Measurements from ENCODE around the gene HIF3A.
"Not testable (repeated sequence)": the region's sequence is repeated elsewhere in the genome, so short reads cannot be mapped to it uniquely, and the experiment has no call there.

Gene HIF3A

GRCh38 chr19:46265217-46265828, 31.5 kb upstream of the HIF3A start:
- H3K36me3 ChIP-seq, result no peaks in the 10 kb centered on the region
- no peaks in the 10 kb centered on the region for H3K4me1 ChIP-seq
- no peaks in the 10 kb centered on the region for H3K9me3 ChIP-seq
- DNase-seq, result peak; percentile 72
- H3K27me3 ChIP-seq, result peaks cover 20% of the 10 kb centered on the region
- no peak overlapping the region for H3K4me3 ChIP-seq (ENCODE audit: low read depth, low read length)
- TF ChIP-seq CTCF (IDR thresholded peaks at IDR 0.05; ENCODE audit: low read depth, low read length), result peak; percentile 83

GRCh38 chr19:46269101-46269500, 27.7 kb upstream of the HIF3A start:
- Histone ChIP-seq H3K4me1 (no peaks in the 10 kb centered on the region), H3K4me3 (ENCODE audit: low read depth, low read length) (no peak overlapping the region), H3K36me3 (no peaks in the 10 kb centered on the region), H3K9me3 (no peaks in the 10 kb centered on the region), H3K27me3 (peaks cover 11% of the 10 kb centered on the region)
- TF ChIP-seq CTCF (IDR thresholded peaks at IDR 0.05; ENCODE audit: low read depth, low read length), result no peak
- no peak for DNase-seq

GRCh38 chr19:46270521-46271256, 26.2 kb upstream of the HIF3A start:
- Histone ChIP-seq H3K4me3 (ENCODE audit: low read depth, low read length) (no peak overlapping the region), H3K27me3 (peaks cover 11% of the 10 kb centered on the region), H3K36me3 (no peaks in the 10 kb centered on the region), H3K9me3 (no peaks in the 10 kb centered on the region), H3K4me1 (no peaks in the 10 kb centered on the region)
- DNase-seq, result no peak
- no peak for TF ChIP-seq CTCF (IDR thresholded peaks at IDR 0.05; ENCODE audit: low read depth, low read length)

- Histone ChIP-seq H3K4me1 (no peaks in the 10 kb centered on the region), H3K36me3 (no peaks in the 10 kb centered on the region), H3K4me3 (ENCODE audit: low read depth, low read length) (no peak overlapping the region), H3K27me3 (peaks cover 11% of the 10 kb centered on the region), H3K9me3 (no peaks in the 10 kb centered on the region)
- no peak for DNase-seq
- no peak for TF ChIP-seq CTCF (IDR thresholded peaks at IDR 0.05; ENCODE audit: low read depth, low read length)
Observed at GRCh38 chr19:46271481-46272197, 25.2 kb upstream of the HIF3A start.

- H3K4me3 ChIP-seq (ENCODE audit: low read depth, low read length); H3K36me3 ChIP-seq; H3K4me1 ChIP-seq; DNase-seq; H3K9me3 ChIP-seq: not testable (repeated sequence)
- peaks cover 11% of the 10 kb centered on the region for H3K27me3 ChIP-seq
Observed at GRCh38 chr19:46273931-46274330, 22.9 kb upstream of the HIF3A start.

GRCh38 chr19:46279177-46279576, 17.7 kb upstream of the HIF3A start:
- no peaks in the 10 kb centered on the region for H3K4me1 ChIP-seq
- no peaks in the 10 kb centered on the region for H3K9me3 ChIP-seq
- no peak for TF ChIP-seq CTCF (IDR thresholded peaks at IDR 0.05; ENCODE audit: low read depth, low read length)
- H3K27me3 ChIP-seq, result peaks cover 18% of the 10 kb centered on the region
- H3K36me3 ChIP-seq, result no peaks in the 10 kb centered on the region
- DNase-seq, result no peak
- H3K4me3 ChIP-seq (ENCODE audit: low read depth, low read length), result no peak overlapping the region

Data from BE2C (cell line).